Measurements from ENCODE around the gene EVA1C.
"Not testable (repeated sequence)": the region's sequence is repeated elsewhere in the genome, so short reads cannot be mapped to it uniquely, and the experiment has no call there.

Gene EVA1C

GRCh38 chr21:32467291-32467690, 54.8 kb downstream of the EVA1C start:
- DNase-seq: no peak

GRCh38 chr21:32468681-32469111, 56.2 kb downstream of the EVA1C start:
- no peak for DNase-seq

- no peak for DNase-seq
Measured at GRCh38 chr21:32469628-32470027, 57.1 kb downstream of the EVA1C start.

GRCh38 chr21:32470206-32470605, 57.7 kb downstream of the EVA1C start:
- no peak for DNase-seq

- DNase-seq: no peak
Measured at GRCh38 chr21:32472890-32473765, 60.6 kb downstream of the EVA1C start.

GRCh38 chr21:32474179-32475059, 61.9 kb downstream of the EVA1C start:
- DNase-seq: no peak

- DNase-seq: no peak
Measured at GRCh38 chr21:32475162-32475812, 62.8 kb downstream of the EVA1C start.

GRCh38 chr21:32476661-32477423, 64.3 kb downstream of the EVA1C start:
- DNase-seq: no peak

- DNase-seq: no peak
Measured at GRCh38 chr21:32477424-32477745, 64.9 kb downstream of the EVA1C start.

- no peak for DNase-seq
Measured at GRCh38 chr21:32481875-32482408, 69.4 kb downstream of the EVA1C start.

GRCh38 chr21:32482565-32483292, 70.2 kb downstream of the EVA1C start:
- no peak for DNase-seq

GRCh38 chr21:32483293-32483595, 70.7 kb downstream of the EVA1C start:
- no peak for DNase-seq

GRCh38 chr21:32484706-32485380, 72.3 kb downstream of the EVA1C start:
- no peak for DNase-seq

- DNase-seq: no peak
Measured at GRCh38 chr21:32492376-32492775, 79.9 kb downstream of the EVA1C start.

- no peak for DNase-seq
Measured at GRCh38 chr21:32494934-32495709, 82.6 kb downstream of the EVA1C start.

GRCh38 chr21:32496568-32496967, 84.1 kb downstream of the EVA1C start:
- no peak for DNase-seq

GRCh38 chr21:32499249-32500055, 86.9 kb downstream of the EVA1C start:
- no peak for DNase-seq

- not testable (repeated sequence) for DNase-seq
Measured at GRCh38 chr21:32503641-32504040, 91.1 kb downstream of the EVA1C start.

GRCh38 chr21:32505767-32506166, 93.3 kb downstream of the EVA1C start:
- not testable (repeated sequence) for DNase-seq

Measured in NK-92 treated with Interleukin-12 subunit alpha and Interleukin-12 subunit beta, amount 100 ng/mL, for 24 hours (cell line).